Chondrocyte (in vitro differentiated cells): Measurements from ENCODE around the gene CRYAB. TPM values are rescaled to one million over a fixed set of nuclear protein-coding genes. Genes with fewer than 3 reads are reported as not detected.
"Not testable (repeated sequence)": the region's sequence is repeated elsewhere in the genome, so short reads cannot be mapped to it uniquely, and the experiment has no call there.

Experiments
- DNase-seq: peaks from one replicate; pipeline ENCODE4 v3.0.0; 2021; ENCODE audit warnings: mixed read lengths, low spot score
- H3K27ac Mint-ChIP-seq: one replicate; pipeline ENCODE4 v1.8.0; 2021; ENCODE audit warnings: mild to moderate bottlenecking, moderate library complexity, mixed read lengths; ENCODE audit not compliant: unreplicated experiment
- H3K27me3 Mint-ChIP-seq: 2 replicates; pipeline ENCODE4 v1.8.0; 2021; ENCODE audit warnings: low read depth, mixed read lengths
- H3K36me3 Mint-ChIP-seq: 2 replicates; pipeline ENCODE4 v1.8.0; 2021; ENCODE audit warnings: low read depth, mixed read lengths
- H3K4me1 Mint-ChIP-seq: 2 replicates; pipeline ENCODE4 v1.8.0; 2021; ENCODE audit warnings: low read depth, mild to moderate bottlenecking, mixed read lengths
- H3K4me3 Mint-ChIP-seq: one replicate; pipeline ENCODE4 v1.8.0; 2021; ENCODE audit warnings: mild to moderate bottlenecking, moderate library complexity, mixed read lengths; ENCODE audit not compliant: unreplicated experiment
- H3K9me3 Mint-ChIP-seq: 2 replicates; pipeline ENCODE4 v1.8.0; 2021; ENCODE audit warnings: low read depth, mixed read lengths
- total RNA-seq: library from RNA; stranded (reverse); gene quantifications from 3 replicates; pipeline ENCODE4 v1.2.1, GENCODE V29; 2021
- TF ChIP-seq, protein P1 (sequence below): fragments of 200-600 bp; sonication (generic); IDR thresholded peaks from 2 replicates; pipeline ENCODE4 v1.5.0; 2021; ENCODE audit warnings: antibody characterized with exemption, mild to moderate bottlenecking, moderate library complexity

CRYAB gene
- total RNA-seq, 1 donor from 2014 or later, result 1,975 TPM

DNA sequence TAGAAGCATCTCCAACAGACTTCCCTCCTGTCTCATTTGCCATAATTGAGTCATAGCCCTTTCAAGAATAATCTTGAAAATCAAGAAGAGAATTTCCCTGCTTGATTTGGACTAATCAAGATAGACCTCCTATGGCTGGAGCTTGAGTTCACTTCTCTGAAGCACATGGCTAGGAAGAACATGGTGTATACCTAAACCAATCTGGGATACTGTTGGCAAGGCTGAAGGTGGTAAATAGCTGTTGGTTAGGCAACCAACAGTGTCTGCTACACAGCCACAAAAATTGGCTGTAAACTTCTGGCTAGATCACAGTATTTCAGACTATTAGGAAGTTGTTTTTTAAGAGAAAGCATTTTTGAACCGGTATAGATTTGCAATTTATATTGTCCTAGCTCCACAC, 4.9 kb downstream of the CRYAB start:
- peaks cover 3% of the 10 kb centered on the region for H3K9me3 Mint-ChIP-seq
- H3K27ac Mint-ChIP-seq, result peak overlapping the region; percentile 97
- no peak for DNase-seq
- TF ChIP-seq, protein P1, sequence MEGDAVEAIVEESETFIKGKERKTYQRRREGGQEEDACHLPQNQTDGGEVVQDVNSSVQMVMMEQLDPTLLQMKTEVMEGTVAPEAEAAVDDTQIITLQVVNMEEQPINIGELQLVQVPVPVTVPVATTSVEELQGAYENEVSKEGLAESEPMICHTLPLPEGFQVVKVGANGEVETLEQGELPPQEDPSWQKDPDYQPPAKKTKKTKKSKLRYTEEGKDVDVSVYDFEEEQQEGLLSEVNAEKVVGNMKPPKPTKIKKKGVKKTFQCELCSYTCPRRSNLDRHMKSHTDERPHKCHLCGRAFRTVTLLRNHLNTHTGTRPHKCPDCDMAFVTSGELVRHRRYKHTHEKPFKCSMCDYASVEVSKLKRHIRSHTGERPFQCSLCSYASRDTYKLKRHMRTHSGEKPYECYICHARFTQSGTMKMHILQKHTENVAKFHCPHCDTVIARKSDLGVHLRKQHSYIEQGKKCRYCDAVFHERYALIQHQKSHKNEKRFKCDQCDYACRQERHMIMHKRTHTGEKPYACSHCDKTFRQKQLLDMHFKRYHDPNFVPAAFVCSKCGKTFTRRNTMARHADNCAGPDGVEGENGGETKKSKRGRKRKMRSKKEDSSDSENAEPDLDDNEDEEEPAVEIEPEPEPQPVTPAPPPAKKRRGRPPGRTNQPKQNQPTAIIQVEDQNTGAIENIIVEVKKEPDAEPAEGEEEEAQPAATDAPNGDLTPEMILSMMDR, result no peak
- no peak overlapping the region for H3K4me3 Mint-ChIP-seq
- H3K36me3 Mint-ChIP-seq, result peaks cover 25% of the 10 kb centered on the region
- H3K4me1 Mint-ChIP-seq, result peaks cover 65% of the 10 kb centered on the region
- no peaks in the 10 kb centered on the region for H3K27me3 Mint-ChIP-seq

- TF ChIP-seq, protein P1, result no peak
These were observed 6.2 kb downstream of the CRYAB start for GRCh38 chr11:111905411-111905810.

GRCh38 chr11:111886844-111887243, 24.7 kb downstream of the CRYAB start:
- Mint-ChIP-seq H3K9me3 (peaks cover 3% of the 10 kb centered on the region), H3K27ac (no peak overlapping the region), H3K27me3 (no peaks in the 10 kb centered on the region), H3K4me1 (no peaks in the 10 kb centered on the region), H3K36me3 (no peaks in the 10 kb centered on the region), H3K4me3 (no peak overlapping the region)
- no peak for DNase-seq
- TF ChIP-seq, protein P1, result no peak

More at GRCh38 chr11:111905411-111905810, 6.2 kb downstream of the CRYAB start:
- Mint-ChIP-seq H3K27me3 (no peaks in the 10 kb centered on the region), H3K36me3 (peaks cover 16% of the 10 kb centered on the region), H3K4me1 (peaks cover 52% of the 10 kb centered on the region), H3K27ac (peak overlapping the region; percentile 97), H3K4me3 (no peak overlapping the region), H3K9me3 (peaks cover 3% of the 10 kb centered on the region)
- no peak for DNase-seq

DNA sequence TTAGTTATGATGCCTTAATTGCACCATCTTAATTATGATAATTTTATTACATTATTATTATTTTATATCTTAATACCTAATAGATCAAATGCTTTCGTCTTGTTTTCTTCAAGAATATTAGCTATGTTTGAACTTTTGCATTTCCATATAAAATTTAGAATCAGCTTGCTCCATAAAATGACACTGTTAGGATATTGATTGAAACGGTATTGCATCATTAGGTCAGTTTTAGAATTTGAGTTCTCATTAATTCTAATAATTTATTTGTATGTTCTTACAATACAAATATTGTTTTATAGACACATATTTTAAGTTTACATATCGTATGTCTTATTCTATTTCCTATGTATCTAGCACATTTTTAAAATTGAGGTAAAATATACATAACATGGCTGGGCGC, 25.5 kb downstream of the CRYAB start:
- Mint-ChIP-seq H3K27me3 (no peaks in the 10 kb centered on the region), H3K27ac (no peak overlapping the region), H3K4me1 (no peaks in the 10 kb centered on the region), H3K9me3 (no peaks in the 10 kb centered on the region), H3K4me3 (no peak overlapping the region), H3K36me3 (no peaks in the 10 kb centered on the region)
- DNase-seq, result no peak
- TF ChIP-seq, protein P1, result no peak

GRCh38 chr11:111885053-111885452, 26.5 kb downstream of the CRYAB start:
- H3K27me3 Mint-ChIP-seq, H3K9me3 Mint-ChIP-seq, H3K4me1 Mint-ChIP-seq, DNase-seq, H3K27ac Mint-ChIP-seq, H3K4me3 Mint-ChIP-seq, H3K36me3 Mint-ChIP-seq: not testable (repeated sequence)

DNA sequence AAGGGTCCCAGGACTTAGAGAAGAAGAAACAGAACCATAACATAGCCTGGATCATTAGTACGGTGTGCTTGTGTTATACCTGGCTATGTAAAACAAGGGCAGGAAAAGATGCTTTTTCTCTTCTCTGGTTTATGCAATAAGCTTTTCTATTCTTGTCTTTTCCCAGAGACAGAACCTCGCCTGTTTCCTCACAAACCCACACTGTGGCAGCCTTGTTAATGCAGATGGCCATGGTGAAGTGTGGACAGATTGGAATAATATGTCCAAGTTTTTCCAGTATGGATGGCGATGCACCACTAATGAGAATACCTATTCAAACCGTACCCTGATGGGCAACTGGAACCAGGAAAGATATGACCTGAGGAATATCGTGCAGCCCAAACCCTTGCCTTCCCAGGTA, 29.4 kb downstream of the CRYAB start:
- H3K9me3 Mint-ChIP-seq, result no peaks in the 10 kb centered on the region
- TF ChIP-seq, protein P1, result no peak
- no peaks in the 10 kb centered on the region for H3K27me3 Mint-ChIP-seq
- no peak for DNase-seq
- no peak overlapping the region for H3K27ac Mint-ChIP-seq
- no peaks in the 10 kb centered on the region for H3K36me3 Mint-ChIP-seq
- peaks cover 11% of the 10 kb centered on the region for H3K4me1 Mint-ChIP-seq
- H3K4me3 Mint-ChIP-seq, result no peak overlapping the region
